OCI-LY1 (cell line): ENCODE data around the gene KPNA1.

Source experiments
- EZH2 ChIP-seq: fragments of 200-600 bp; sonication (generic), shearing (Covaris generic); IDR thresholded peaks from 2 replicates; pipeline ENCODE4 v1.8.0; 2017; ENCODE audit warnings: borderline replicate concordance, mixed run types, mild to moderate bottlenecking, antibody characterized with exemption, low read length, moderate library complexity, mixed read lengths
- TF ChIP-seq, protein P1 (sequence below): fragments of 200-600 bp; sonication (generic), shearing (Covaris generic); IDR thresholded peaks from 2 replicates; pipeline ENCODE4 v1.5.1; 2017; ENCODE audit warnings: mild to moderate bottlenecking, antibody characterized with exemption, low read length, moderate library complexity, mixed read lengths

DNA sequence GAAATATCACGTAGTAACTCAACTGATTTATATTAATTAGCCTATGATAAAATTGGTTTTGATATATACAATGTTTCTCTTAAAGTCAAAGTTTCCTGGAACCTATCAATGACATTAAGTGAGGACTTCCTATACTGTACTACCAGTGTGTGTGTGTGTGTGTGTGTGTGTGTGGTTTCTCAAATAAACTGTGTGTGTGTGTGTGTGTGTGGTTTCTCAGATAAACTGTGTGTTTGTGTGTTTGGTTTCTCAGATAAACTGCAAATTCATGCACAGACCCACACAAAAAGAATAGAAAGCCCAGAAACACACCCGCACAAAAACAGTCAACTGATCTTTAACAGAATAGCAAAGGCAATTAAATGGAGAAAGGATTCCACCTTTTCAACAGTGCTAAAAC, 84.4 kb downstream of the KPNA1 start:
- TF ChIP-seq, protein P1, sequence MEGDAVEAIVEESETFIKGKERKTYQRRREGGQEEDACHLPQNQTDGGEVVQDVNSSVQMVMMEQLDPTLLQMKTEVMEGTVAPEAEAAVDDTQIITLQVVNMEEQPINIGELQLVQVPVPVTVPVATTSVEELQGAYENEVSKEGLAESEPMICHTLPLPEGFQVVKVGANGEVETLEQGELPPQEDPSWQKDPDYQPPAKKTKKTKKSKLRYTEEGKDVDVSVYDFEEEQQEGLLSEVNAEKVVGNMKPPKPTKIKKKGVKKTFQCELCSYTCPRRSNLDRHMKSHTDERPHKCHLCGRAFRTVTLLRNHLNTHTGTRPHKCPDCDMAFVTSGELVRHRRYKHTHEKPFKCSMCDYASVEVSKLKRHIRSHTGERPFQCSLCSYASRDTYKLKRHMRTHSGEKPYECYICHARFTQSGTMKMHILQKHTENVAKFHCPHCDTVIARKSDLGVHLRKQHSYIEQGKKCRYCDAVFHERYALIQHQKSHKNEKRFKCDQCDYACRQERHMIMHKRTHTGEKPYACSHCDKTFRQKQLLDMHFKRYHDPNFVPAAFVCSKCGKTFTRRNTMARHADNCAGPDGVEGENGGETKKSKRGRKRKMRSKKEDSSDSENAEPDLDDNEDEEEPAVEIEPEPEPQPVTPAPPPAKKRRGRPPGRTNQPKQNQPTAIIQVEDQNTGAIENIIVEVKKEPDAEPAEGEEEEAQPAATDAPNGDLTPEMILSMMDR = no peak
- TF ChIP-seq EZH2 = no peak
